GM12892 (cell line): ENCODE results near the gene FBXW7.

ENCODE experiments used
- POLR2A ChIP-seq: IDR thresholded peaks from 2 replicates; pipeline ENCODE4 v1.6.1; 2011; ENCODE audit warnings: low read depth, low read length, control low read depth
- TAF1 ChIP-seq: IDR thresholded peaks from 2 replicates; pipeline ENCODE4 v1.6.1; 2011; ENCODE audit warnings: low read depth, mild to moderate bottlenecking, control low read depth, low read length, borderline replicate concordance

DNA sequence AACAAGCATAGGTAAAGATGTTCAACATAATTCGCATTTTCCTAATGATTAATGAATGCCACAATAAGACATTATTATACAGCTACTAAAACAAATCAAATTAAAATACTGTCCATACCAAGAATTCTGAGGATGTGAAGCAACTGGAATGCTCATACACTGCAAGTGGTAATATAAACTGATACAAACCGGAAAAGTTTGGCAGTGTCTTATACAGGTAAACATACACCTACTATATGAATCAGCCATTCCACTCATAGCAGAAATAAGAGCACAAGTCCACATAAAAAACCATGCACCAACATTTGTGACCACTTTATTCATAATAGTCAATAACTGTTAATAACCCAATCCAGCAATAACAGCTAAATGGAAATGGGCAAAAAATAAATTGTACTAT lies 79.3 kb downstream of the FBXW7 start:
- TF ChIP-seq POLR2A: no peak
- TF ChIP-seq TAF1: no peak
